G401 (cell line): Measurements from ENCODE around the gene HS3ST6. TPM values are rescaled to one million over a fixed set of nuclear protein-coding genes. Genes with fewer than 3 reads are reported as not detected.
"Not testable (repeated sequence)": the region's sequence is repeated elsewhere in the genome, so short reads cannot be mapped to it uniquely, and the experiment has no call there.

Experiments used
- DNase-seq: peaks from one replicate; pipeline ENCODE4 v3.0.0-alpha.2; 2015; ENCODE audit warnings: low spot score
- in situ Hi-C: cut with HindIII; loops from 2 replicates; pipeline ENCODE4 v1.10.0; 2016; ENCODE audit warnings: low sequenced_read_pairs, mixed read lengths
- total RNA-seq: library from RNA; depleted of rRNA; stranded (reverse); fragments of >200 nt; shearing (Covaris generic); gene quantifications from 2 replicates; pipeline ENCODE4 v1.2.3, GENCODE V29; 2014

The HS3ST6 gene
- total RNA-seq, 1 experiment from 2014 or later: 1.2 TPM

- no peak for DNase-seq
- in situ Hi-C loops: no loop called here
Measured at GRCh38 chr16:1913327-1914083, 4.7 kb downstream of the HS3ST6 start.

DNA sequence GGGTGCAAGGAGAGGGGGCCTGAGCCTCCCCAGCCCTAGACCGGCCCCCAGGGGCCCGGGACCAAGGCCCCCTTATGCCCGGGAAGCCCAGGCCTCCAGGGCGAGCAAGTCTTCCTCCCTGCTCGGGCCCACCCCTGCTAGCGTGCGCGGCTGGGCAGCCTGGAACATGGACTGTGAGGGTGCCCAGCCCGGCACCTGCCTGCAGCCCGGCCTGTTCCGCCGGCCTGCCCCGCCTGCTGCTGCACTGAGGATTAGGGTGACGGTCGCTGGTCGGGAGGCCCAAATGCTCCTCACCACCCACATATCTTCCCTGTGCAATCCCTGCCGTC is 6.0 kb downstream of the HS3ST6 start:
- in situ Hi-C loops: no loop called here

DNA sequence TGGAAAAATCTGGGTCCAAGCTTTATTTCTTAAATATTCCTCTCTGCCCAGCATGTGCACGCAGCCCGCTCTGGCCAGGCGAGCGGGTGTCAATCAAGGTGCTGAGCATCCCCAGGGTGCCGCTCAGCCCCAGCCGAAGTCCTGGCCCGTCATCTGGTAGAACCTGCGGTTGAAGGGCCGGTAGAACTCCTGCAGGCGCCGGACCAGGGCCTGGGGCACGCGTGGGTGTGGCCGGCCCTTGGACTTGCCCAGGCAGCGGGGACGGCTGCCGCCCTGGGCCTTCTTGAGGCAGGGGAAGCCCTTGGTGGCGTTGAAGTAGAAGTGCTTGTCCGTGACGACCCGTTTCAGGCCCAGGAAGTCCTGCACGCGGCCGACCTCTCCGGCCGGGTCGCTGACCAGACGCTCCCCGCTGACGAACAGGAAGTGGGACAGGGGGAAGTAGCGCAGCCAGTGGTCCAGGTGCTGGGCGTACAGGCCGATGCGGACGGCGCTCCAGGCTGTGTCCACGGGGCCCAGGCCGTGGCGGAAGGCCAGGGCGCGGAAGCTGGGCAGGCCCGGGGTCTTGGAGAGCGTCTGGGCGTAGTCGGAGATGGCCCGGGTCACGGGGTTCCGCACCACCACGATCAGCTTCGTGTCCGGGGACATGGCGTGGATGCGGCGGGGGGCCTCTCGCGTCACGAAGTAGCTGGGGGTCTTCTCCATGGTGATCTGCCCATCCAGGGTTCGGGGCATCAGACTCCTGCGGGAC is 6.6 kb downstream of the HS3ST6 start:
- in situ Hi-C loops: no loop called here
- no peak for DNase-seq

More for the DNA sequence above, 6.0 kb downstream of the HS3ST6 start:
- no peak for DNase-seq

- DNase-seq: no peak
- in situ Hi-C loops: no loop called here
Measured at GRCh38 chr16:1909561-1910231, 8.5 kb downstream of the HS3ST6 start.

DNA sequence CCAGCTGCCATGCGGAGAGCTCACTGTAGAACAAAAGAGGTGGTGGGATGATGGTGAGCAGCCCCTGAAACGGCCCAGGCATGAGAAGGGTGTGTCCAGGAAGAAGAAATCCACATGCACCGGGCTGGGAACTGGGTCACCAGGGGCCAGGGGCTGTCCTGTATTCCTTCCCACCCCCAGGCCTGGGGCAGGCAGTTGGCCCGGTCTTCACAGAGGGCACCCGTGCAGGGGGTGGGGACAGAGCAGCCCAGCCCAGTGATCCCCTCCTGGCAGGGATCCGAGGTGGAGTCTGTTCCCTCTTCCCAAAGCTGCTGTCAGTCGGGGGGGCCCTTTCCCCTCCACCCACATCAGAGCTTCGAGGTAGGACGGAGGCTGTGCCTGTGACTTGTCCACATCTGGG is 9.2 kb downstream of the HS3ST6 start:
- in situ Hi-C loops: no loop called here
- DNase-seq: no peak

DNA sequence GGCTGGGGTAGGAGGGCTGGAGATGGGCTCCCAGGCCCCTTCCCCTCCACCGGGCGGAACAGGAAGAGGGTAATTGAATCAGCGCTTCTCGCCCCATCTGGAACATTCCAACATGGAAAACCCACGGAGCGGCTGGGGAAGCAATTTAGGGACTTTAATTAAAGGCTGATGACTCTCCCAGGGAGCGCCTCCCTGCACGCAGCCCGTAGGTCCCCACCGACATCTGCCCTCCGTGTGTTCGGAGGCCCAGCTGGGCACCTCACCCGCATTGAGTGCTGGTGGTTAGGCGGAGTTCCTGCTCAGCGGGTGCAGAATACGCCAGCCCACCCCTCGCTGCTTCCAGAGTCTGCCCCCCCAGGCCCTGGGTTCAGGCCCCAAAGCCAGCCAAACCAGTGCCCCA is 10.0 kb downstream of the HS3ST6 start:
- no peak for DNase-seq

DNA sequence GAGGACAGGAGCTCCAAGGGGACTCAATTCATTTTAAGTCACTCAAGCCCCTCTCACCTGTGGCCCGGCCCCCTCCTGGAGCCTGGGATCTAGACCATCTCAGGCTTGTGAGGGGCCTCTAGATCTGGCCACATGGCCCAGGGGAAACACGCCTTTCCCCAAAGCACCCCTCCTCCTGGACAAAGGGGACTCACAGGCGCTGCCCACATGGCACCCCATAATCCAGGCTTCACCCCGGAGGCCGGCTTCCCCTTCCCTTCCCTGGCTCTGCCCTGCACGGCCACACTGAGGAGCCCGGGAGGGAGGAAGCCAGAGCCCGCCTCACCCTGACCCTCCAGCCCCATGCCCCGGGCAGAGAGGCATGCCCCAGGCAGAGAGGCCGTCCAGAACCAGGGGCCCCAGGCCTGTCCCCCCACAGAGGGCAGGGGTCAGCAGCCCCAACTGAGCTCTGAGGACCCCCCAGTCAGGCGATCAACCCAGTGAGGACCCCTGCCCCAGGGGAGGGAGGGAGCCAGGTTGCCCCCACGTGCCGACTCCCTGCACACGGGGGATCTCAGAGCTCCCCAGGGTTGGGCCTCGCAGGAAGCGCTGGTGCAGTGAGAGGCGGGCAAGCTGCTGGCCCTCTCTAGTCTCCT is 10.9 kb downstream of the HS3ST6 start:
- in situ Hi-C loops: no loop called here
- no peak for DNase-seq

More for the DNA sequence above, 10.0 kb downstream of the HS3ST6 start:
- in situ Hi-C loops: no loop called here

DNA sequence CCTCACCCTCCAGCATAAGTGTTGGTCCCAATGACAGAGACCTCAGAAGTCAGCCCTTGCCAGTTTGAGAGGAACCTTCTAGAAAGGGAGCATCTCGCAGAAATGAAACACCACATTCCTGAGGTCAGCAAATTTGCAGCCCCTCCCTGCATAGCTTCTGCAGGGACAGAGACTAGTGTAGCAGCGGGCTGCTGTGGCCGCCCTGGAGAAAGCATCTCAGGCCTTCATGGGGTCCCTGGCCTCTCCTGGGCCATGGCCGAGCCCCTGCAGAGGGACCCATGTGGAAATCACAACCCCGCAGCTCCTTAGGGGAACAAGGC is 11.4 kb downstream of the HS3ST6 start:
- no peak for DNase-seq
- in situ Hi-C loops: no loop called here

DNA sequence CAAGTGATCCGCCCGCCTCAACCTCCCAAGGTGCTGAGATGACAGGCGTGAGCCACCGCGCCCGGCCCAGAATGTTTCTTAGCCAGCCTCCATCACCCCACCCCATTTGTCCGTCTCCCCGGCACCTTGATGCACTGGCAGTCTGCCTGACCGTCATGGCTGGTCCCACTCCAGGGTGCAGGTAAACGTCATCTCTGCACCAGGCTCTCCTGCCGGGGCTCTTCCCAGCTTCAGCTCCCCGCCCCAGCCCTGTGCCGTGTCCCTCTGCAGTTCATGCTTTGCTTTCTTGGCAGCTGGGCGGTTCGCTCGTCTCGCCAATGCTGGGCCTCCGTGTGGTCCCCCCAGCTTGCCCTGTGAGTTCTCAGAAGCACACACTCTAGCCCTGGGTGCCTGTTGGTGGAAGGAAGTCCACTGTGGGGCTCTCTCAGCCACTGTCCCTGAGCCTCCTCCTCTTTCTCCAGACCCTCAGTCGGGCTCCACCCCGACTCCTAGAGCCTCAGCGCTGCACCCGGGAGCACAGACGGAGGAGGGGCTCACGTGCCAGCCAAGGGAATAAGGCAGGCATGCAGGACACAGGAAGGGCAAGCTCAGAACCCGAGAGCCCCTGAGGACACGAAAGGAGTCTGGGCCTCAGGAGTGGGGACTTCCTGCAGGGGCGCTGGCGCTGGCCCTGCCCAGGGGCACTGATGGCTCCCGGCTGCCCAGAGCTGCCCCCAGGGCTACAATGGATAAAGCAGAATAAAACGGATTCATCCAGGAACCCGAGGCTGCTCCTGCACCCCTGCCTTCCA is 12.0 kb downstream of the HS3ST6 start:
- in situ Hi-C loops: no loop called here
- DNase-seq: no peak

- in situ Hi-C loops: no loop called here
- no peak for DNase-seq
Measured at GRCh38 chr16:1903845-1904840, 14.1 kb downstream of the HS3ST6 start.

DNA sequence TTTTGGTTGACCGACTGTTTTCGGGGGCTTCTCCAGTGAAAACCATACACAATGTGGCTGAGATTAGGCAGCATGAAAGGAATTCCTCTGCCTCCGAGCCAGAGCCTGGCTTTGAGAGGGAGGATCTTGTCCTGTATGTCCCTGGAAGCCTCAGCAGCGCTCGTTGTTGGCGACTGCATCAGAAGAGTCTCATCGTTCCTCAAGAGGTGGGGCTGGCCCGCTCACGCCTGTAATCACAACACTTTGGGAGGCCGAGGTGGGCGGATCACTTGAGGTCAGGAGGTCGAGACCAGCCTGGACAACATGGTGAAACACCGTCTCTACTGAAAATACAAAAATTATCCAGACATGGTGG is 15.0 kb downstream of the HS3ST6 start:
- in situ Hi-C loops: no loop called here
- DNase-seq: no peak

DNA sequence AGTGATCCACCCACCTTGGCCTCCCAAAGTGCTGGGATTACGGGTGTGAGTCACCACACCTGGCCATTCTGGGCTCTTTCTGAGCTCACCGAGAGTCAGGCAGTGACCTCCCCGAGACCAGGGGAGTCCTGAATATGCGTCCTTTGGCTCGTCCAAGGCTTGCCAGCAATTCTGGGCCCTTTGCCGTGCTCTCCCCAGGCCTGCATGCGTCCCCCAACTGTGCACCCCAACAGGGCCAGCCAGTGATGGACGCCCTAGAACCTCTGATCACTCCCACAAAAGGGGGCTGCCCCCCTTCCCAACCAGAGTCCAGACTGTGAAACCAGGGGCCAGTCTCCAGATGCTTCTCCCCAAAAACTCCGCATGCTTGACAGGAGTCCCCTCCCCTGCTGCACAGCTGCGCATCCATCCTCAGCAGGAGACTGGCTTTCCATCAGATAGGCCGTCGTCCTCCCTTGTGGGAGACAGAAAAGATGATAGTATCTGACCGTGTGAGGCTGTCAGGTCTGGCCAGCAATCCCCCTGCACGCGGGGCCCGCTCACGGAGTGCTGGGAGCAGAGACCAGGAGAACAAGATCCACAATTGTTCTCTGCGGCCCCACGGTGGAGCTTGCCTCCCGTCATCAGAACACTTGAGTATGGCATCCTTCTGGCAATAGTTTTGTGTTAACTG is 15.5 kb downstream of the HS3ST6 start:
- in situ Hi-C loops: no loop called here
- DNase-seq: no peak

- in situ Hi-C loops: no loop called here
- DNase-seq: no peak
Measured at GRCh38 chr16:1900452-1900774, 17.8 kb downstream of the HS3ST6 start.

GRCh38 chr16:1899641-1900451 is 18.4 kb downstream of the HS3ST6 start:
- in situ Hi-C loops: no loop called here
- DNase-seq: no peak

DNA sequence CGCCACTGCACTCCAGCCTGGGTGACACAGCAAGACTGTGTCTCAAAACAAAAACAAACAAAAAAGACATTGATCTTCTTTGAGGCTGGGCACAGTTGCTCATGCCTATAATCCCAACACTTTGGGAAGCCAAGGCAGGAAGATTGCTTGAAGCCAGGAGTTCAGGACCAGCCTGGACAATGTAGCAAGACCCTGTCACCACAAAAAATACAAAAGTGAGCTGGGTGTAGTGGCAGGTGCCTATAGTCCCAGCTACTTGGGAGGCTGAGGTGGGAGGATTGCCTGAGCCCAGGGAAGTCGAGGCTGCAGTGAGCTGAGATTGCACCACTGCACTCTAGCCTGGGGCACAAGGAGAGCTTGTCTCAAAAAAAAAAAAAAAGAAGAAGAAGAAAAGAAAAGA is 20.5 kb downstream of the HS3ST6 start:
- in situ Hi-C loops, DNase-seq: not testable (repeated sequence)

- no peak for DNase-seq
- in situ Hi-C loops: no loop called here
Measured at GRCh38 chr16:1895949-1896675, 22.1 kb downstream of the HS3ST6 start.
